ENCODE results near the gene SLC4A8. TPM values are rescaled to one million over a fixed set of nuclear protein-coding genes. Genes with fewer than 3 reads are reported as not detected.

Gene SLC4A8
- total RNA-seq, 2 donors from 2014 or later = 2.8 to 7.1 TPM

GRCh38 chr12:51530208-51530607 is 105.6 kb downstream of the SLC4A8 start:
- Histone ChIP-seq H3K27me3 (replicated peaks; ENCODE audit: insufficient read depth) (no peaks in the 10 kb centered on the region), H3K9me3 (no peaks in the 10 kb centered on the region), H3K4me1 (ENCODE audit: control insufficient read depth in 1 of 2, low read depth in 2 of 2) (no peaks in the 10 kb centered on the region), H3K27ac (no peak overlapping the region), H3K36me3 (no peaks in the 10 kb centered on the region), H3K4me3 (no peak overlapping the region)
- TF ChIP-seq CTCF (IDR thresholded peaks at IDR 0.05) = no peak
- DNase-seq (ENCODE audit: low spot score) (no peak), ATAC-seq (ENCODE audit: insufficient number of reproducible peaks, low FRiP score, low read depth) (no peak)

GRCh38 chr12:51531284-51531977 is 106.8 kb downstream of the SLC4A8 start:
- no peaks in the 10 kb centered on the region for H3K4me1 ChIP-seq (ENCODE audit: control insufficient read depth in 1 of 2, low read depth in 2 of 2)

GRCh38 chr12:51531978-51532497 is 107.4 kb downstream of the SLC4A8 start:
- no peaks in the 10 kb centered on the region for H3K9me3 ChIP-seq
- H3K4me1 ChIP-seq (ENCODE audit: control insufficient read depth in 1 of 2, low read depth in 2 of 2) = no peaks in the 10 kb centered on the region
- no peak overlapping the region for H3K4me3 ChIP-seq
- H3K36me3 ChIP-seq = no peaks in the 10 kb centered on the region
- H3K27me3 ChIP-seq (replicated peaks; ENCODE audit: insufficient read depth) = no peaks in the 10 kb centered on the region
- ATAC-seq (ENCODE audit: insufficient number of reproducible peaks, low FRiP score, low read depth) (no peak), DNase-seq (ENCODE audit: low spot score) (peak; percentile 15)
- no peak overlapping the region for H3K27ac ChIP-seq
- TF ChIP-seq CTCF (IDR thresholded peaks at IDR 0.05) = peak; percentile 77

More at GRCh38 chr12:51531284-51531977, 106.8 kb downstream of the SLC4A8 start:
- DNase-seq (ENCODE audit: low spot score) (no peak), ATAC-seq (ENCODE audit: insufficient number of reproducible peaks, low FRiP score, low read depth) (no peak)
- no peaks in the 10 kb centered on the region for H3K27me3 ChIP-seq (replicated peaks; ENCODE audit: insufficient read depth)
- no peak overlapping the region for H3K4me3 ChIP-seq
- no peaks in the 10 kb centered on the region for H3K36me3 ChIP-seq
- H3K9me3 ChIP-seq = no peaks in the 10 kb centered on the region
- H3K27ac ChIP-seq = no peak overlapping the region
- no peak for TF ChIP-seq CTCF (IDR thresholded peaks at IDR 0.05)

GRCh38 chr12:51533799-51534198 is 109.2 kb downstream of the SLC4A8 start:
- Histone ChIP-seq H3K4me3 (no peak overlapping the region), H3K4me1 (ENCODE audit: control insufficient read depth in 1 of 2, low read depth in 2 of 2) (no peaks in the 10 kb centered on the region), H3K36me3 (no peaks in the 10 kb centered on the region), H3K27me3 (replicated peaks; ENCODE audit: insufficient read depth) (no peaks in the 10 kb centered on the region), H3K9me3 (no peaks in the 10 kb centered on the region), H3K27ac (no peak overlapping the region)
- no peak for ATAC-seq (ENCODE audit: insufficient number of reproducible peaks, low FRiP score, low read depth)
- DNase-seq (ENCODE audit: low spot score) = no peak
- no peak for TF ChIP-seq CTCF (IDR thresholded peaks at IDR 0.05)

- H3K27ac ChIP-seq = no peak overlapping the region
- no peaks in the 10 kb centered on the region for H3K27me3 ChIP-seq (replicated peaks; ENCODE audit: insufficient read depth)
- no peak for TF ChIP-seq CTCF (IDR thresholded peaks at IDR 0.05)
- H3K4me1 ChIP-seq (ENCODE audit: control insufficient read depth in 1 of 2, low read depth in 2 of 2) = no peaks in the 10 kb centered on the region
- H3K4me3 ChIP-seq = no peak overlapping the region
- ATAC-seq (ENCODE audit: insufficient number of reproducible peaks, low FRiP score, low read depth) = no peak
- H3K9me3 ChIP-seq = no peaks in the 10 kb centered on the region
- DNase-seq (ENCODE audit: low spot score) = no peak
- H3K36me3 ChIP-seq = no peaks in the 10 kb centered on the region
Observed at GRCh38 chr12:51534216-51535074, 109.8 kb downstream of the SLC4A8 start.

Data from thoracic aorta (tissue), 2 donors.